ENCODE results near the gene MYO1D. TPM values are rescaled to one million over a fixed set of nuclear protein-coding genes. Genes with fewer than 3 reads are reported as not detected.

The MYO1D gene
- total and polyA plus RNA-seq, 11 donors, result 3.3 to 15.5 (median 8.9) TPM

- H3K27me3 ChIP-seq, result no peaks in the 10 kb centered on the region
- no peak overlapping the region for H3K27ac ChIP-seq
- no peak overlapping the region for H3K4me3 ChIP-seq
- no peaks in the 10 kb centered on the region for H3K36me3 ChIP-seq
- peaks cover 0 to 53% (median 14%) of the 10 kb centered on the region in 12 donors for H3K4me1 ChIP-seq
- no peak for ATAC-seq
- TF ChIP-seq, protein P1, sequence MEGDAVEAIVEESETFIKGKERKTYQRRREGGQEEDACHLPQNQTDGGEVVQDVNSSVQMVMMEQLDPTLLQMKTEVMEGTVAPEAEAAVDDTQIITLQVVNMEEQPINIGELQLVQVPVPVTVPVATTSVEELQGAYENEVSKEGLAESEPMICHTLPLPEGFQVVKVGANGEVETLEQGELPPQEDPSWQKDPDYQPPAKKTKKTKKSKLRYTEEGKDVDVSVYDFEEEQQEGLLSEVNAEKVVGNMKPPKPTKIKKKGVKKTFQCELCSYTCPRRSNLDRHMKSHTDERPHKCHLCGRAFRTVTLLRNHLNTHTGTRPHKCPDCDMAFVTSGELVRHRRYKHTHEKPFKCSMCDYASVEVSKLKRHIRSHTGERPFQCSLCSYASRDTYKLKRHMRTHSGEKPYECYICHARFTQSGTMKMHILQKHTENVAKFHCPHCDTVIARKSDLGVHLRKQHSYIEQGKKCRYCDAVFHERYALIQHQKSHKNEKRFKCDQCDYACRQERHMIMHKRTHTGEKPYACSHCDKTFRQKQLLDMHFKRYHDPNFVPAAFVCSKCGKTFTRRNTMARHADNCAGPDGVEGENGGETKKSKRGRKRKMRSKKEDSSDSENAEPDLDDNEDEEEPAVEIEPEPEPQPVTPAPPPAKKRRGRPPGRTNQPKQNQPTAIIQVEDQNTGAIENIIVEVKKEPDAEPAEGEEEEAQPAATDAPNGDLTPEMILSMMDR (IDR thresholded peaks at IDR 0.05), result no peak
- no peak for TF ChIP-seq POLR2A (IDR thresholded peaks at IDR 0.05)
- WGBS, 4 donors, result 95 to 99% (median 98%) methylated on average over 4 of the region's 4 CpGs
- no peak for DNase-seq
- H3K9me3 ChIP-seq, result no peaks in the 10 kb centered on the region
- intact Hi-C loops (cut with DNase I), result loop anchor here in 1 of 10 donors (5.0 kb wide), 1 partner anchor 38 kb away; no protein-coding TSS in a partner anchor
Observed at GRCh38 chr17:32865141-32865540, 11.8 kb downstream of the MYO1D start.

DNA sequence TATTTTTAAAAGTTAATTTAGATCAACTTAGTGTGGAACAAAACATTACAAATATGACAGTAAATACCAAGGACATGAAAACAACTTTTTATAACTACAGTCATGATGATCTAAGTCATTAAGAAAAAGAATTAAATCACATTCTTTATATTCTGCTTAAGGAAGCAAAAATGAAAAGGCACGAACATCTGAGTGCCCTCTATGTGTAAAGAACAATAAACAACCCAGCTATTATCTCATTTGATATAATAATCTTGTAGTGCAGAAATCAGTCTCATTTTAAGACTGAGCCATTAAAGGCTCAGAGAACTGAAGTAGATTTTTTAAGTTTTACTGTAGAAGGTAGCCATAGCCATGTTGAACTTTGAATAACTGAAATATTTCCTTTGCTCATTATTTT, 13.4 kb downstream of the MYO1D start:
- Histone ChIP-seq H3K27me3 (no peaks in the 10 kb centered on the region), H3K27ac (no peak overlapping the region), H3K36me3 (no peaks in the 10 kb centered on the region), H3K4me1 (peaks cover 0 to 38% (median 0%) of the 10 kb centered on the region in 12 donors), H3K9me3 (no peaks in the 10 kb centered on the region), H3K4me3 (no peak overlapping the region)
- no peak for TF ChIP-seq POLR2A (IDR thresholded peaks at IDR 0.05)
- TF ChIP-seq, protein P1 (IDR thresholded peaks at IDR 0.05), result no peak
- 50 to 65% (median 61%) methylated on average over 1 of the region's 1 CpG for WGBS, 4 donors
- no peak for ATAC-seq
- DNase-seq, result no peak
- intact Hi-C loops (cut with DNase I), result no loop called here

GRCh38 chr17:32862940-32863339, 14.0 kb downstream of the MYO1D start:
- intact Hi-C loops (cut with DNase I), result no loop called here
- Histone ChIP-seq H3K9me3 (no peaks in the 10 kb centered on the region), H3K27ac (no peak overlapping the region), H3K27me3 (no peaks in the 10 kb centered on the region), H3K36me3 (no peaks in the 10 kb centered on the region), H3K4me1 (peaks cover 0 to 33% (median 0%) of the 10 kb centered on the region in 12 donors), H3K4me3 (no peak overlapping the region)
- ATAC-seq (no peak), DNase-seq (no peak)
- no peak for TF ChIP-seq POLR2A (IDR thresholded peaks at IDR 0.05)
- TF ChIP-seq, protein P1 (IDR thresholded peaks at IDR 0.05), result no peak
- WGBS, 4 donors, result 95 to 99% (median 97%) methylated on average over 2 of the region's 2 CpGs

DNA sequence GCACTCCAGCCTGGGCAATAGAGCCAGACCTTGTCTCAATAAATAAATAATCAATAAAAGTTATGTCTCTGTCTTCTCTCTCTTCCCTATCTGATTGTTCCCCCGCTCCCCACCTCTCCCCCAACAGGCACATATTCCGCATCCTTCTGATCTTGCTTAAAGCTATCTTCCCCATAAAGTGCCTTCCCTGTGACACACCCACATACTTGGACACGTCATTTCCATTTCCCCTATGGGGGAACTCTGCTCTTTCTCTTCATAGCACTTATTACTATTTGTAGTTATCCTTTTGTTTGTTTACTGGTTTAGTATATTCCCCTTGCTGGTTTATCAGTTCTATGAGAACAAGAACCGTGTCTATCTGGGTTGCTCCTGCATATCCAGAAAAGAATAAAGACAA, 14.9 kb downstream of the MYO1D start:
- DNase-seq (no peak), ATAC-seq (no peak)
- WGBS, 4 donors, result 91 to 93% (median 91%) methylated on average over 4 of the region's 4 CpGs
- Histone ChIP-seq H3K36me3 (no peaks in the 10 kb centered on the region), H3K9me3 (no peaks in the 10 kb centered on the region), H3K4me1 (peaks cover 0 to 33% (median 0%) of the 10 kb centered on the region in 12 donors), H3K4me3 (no peak overlapping the region), H3K27ac (no peak overlapping the region), H3K27me3 (no peaks in the 10 kb centered on the region)
- TF ChIP-seq POLR2A (IDR thresholded peaks at IDR 0.05), result no peak
- TF ChIP-seq, protein P1 (IDR thresholded peaks at IDR 0.05), result no peak
- intact Hi-C loops (cut with DNase I), result no loop called here
